Gastroesophageal sphincter (tissue), 3 donors: ENCODE measurements around the gene RAC2.

Source experiments
- CTCF ChIP-seq, 4 experiments: fragments of 200-600 bp in 2 of 4; fragments of 450-650 bp in 2 of 4; sonication (generic) in 1 of 4; IDR thresholded peaks; one replicate each; pipeline ENCODE4 v1.5.1; 2017 to 2019; ENCODE audit warnings: antibody characterized with exemption in 4 of 4, mild to moderate bottlenecking in 2 of 4, moderate library complexity in 2 of 4
- POLR2A ChIP-seq, 2 donors: fragments of 450-650 bp; IDR thresholded peaks; one replicate each; pipeline ENCODE4 v1.6.1; 2017; ENCODE audit warnings: antibody characterized with exemption in 2 of 2, mild to moderate bottlenecking in 2 of 2, moderate library complexity in 1 of 2

DNA sequence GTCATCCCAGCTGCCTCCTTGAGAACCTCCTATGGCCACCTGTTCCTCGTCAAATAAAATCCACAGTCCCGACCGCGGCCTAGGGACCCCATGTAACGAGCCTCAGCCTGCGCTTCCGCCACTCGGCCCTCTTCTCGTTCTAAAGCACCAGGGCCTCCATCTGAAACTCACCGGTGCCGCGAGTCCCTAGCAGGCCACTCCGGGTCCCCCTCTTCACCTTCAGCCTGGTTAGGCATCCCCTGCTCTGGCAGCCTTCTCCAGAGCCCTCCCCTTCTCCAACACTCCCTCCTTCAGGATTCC is 29.4 kb downstream of the RAC2 start:
- TF ChIP-seq POLR2A (IDR thresholded peaks at IDR 0.05) (no peak), CTCF (IDR thresholded peaks at IDR 0.05) (no peak)
